Upper lobe of left lung (tissue), 4 donors: ENCODE data around the gene BMP6.

ENCODE experiments used
- EP300 ChIP-seq, 4 donors: sonication (generic); formaldehyde crosslinking; IDR thresholded peaks; one replicate each; pipeline ENCODE4 v1.5.1; 2017; ENCODE audit warnings: antibody characterized with exemption in 4 of 4, control low read depth in 2 of 4
- POLR2A ChIP-seq, 4 donors: fragments of 450-650 bp; IDR thresholded peaks; one replicate each; pipeline ENCODE4 v1.5.1; 2016 to 2017; ENCODE audit warnings: antibody characterized with exemption in 4 of 4, mild to moderate bottlenecking in 2 of 4
- POLR2AphosphoS5 ChIP-seq, 2 donors: sonication (generic); formaldehyde crosslinking; IDR thresholded peaks; one replicate each; pipeline ENCODE4 v1.5.1; 2017; ENCODE audit warnings: antibody characterized with exemption in 2 of 2
- TF ChIP-seq, protein P1 (sequence below), 6 experiments: fragments of 450-650 bp in 4 of 6; fragments of 200-600 bp in 2 of 6; sonication (generic) in 2 of 6; IDR thresholded peaks; one replicate each; pipeline ENCODE4 v1.5.1; 2016 to 2019; ENCODE audit warnings: antibody characterized with exemption in 6 of 6

GRCh38 chr6:7762760-7763159 lies 36.9 kb downstream of the BMP6 start:
- TF ChIP-seq, protein P1, sequence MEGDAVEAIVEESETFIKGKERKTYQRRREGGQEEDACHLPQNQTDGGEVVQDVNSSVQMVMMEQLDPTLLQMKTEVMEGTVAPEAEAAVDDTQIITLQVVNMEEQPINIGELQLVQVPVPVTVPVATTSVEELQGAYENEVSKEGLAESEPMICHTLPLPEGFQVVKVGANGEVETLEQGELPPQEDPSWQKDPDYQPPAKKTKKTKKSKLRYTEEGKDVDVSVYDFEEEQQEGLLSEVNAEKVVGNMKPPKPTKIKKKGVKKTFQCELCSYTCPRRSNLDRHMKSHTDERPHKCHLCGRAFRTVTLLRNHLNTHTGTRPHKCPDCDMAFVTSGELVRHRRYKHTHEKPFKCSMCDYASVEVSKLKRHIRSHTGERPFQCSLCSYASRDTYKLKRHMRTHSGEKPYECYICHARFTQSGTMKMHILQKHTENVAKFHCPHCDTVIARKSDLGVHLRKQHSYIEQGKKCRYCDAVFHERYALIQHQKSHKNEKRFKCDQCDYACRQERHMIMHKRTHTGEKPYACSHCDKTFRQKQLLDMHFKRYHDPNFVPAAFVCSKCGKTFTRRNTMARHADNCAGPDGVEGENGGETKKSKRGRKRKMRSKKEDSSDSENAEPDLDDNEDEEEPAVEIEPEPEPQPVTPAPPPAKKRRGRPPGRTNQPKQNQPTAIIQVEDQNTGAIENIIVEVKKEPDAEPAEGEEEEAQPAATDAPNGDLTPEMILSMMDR (IDR thresholded peaks at IDR 0.05), result no peak
- TF ChIP-seq POLR2A (IDR thresholded peaks at IDR 0.05) (no peak), POLR2AphosphoS5 (IDR thresholded peaks at IDR 0.05) (no peak), EP300 (IDR thresholded peaks at IDR 0.05) (no peak)
